A549 treated with AZD9567 at 1 μM for 4 hours (cell line): ENCODE measurements around the gene ADRM1. TPM values are rescaled to one million over a fixed set of nuclear protein-coding genes. Genes with fewer than 3 reads are reported as not detected.

ENCODE experiments used
- total RNA-seq: library from RNA; stranded (reverse); fragments of 200-300 nt; extraction: Qiagen RNA extraction; gene quantifications from 5 replicates; pipeline ENCODE4 v1.2.3, GENCODE V29; 2022; ENCODE audit not compliant: insufficient read depth

Gene ADRM1, protein sequence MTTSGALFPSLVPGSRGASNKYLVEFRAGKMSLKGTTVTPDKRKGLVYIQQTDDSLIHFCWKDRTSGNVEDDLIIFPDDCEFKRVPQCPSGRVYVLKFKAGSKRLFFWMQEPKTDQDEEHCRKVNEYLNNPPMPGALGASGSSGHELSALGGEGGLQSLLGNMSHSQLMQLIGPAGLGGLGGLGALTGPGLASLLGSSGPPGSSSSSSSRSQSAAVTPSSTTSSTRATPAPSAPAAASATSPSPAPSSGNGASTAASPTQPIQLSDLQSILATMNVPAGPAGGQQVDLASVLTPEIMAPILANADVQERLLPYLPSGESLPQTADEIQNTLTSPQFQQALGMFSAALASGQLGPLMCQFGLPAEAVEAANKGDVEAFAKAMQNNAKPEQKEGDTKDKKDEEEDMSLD
- total RNA-seq: 156 to 196 TPM (median 192 TPM) in 5 replicates

DNA sequence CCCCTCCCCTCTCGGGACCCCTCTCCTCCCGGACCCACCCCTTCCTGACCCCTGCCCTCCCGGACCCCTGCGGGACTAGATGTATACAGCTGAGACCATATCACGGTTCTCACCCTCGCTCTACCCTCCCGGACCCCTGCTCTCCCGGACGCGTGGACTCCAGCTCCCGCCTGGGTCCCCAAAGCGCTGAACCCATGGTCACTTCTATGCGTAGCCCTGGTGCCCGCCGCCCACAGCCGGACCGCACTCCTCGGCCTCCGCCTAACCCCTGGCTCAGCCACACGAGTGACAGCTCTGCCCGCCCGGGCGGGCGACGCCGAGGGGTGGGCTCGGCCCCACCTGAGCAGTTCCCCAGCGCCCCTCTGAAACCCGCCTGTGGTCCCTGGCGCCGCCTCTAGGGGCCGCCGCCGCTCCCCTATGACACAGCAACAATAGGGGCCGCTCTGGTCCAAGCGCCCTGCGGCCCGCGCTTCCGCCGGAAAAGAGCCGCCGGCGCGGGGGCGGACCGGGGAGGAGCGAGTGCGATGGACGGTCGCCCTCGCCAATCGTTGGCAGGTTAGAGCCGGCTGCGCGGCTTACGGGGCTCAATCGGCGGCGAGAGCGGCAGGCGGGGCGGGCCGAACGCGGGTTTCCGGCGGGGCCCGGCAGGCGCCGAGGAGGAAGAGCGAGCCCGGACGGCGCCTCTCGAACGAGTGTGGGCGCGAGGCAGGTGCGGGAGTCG is at the start of gene ADRM1:
Gene ADRM1, plus strand, starts transcription at position 657 of the 721 bp plus-strand sequence. CDS start 572 bp downstream, outside the sequence.

Other genes with a start within 250 kb of the ADRM1 start
- gene TAF4, start 237.1 kb upstream of the ADRM1 start, total RNA-seq: 16.5 to 22.8 TPM (median 18.6 TPM) in 5 replicates
- gene LSM14B, start 180.5 kb upstream of the ADRM1 start, total RNA-seq: 28.1 to 33.0 TPM (median 29.1 TPM) in 5 replicates
- 473 to 589 TPM (median 565 TPM) in 5 replicates for gene PSMA7, start 159.6 kb upstream of the ADRM1 start, total RNA-seq
- 9.6 to 13.5 TPM (median 11.1 TPM) in 5 replicates for gene SS18L1, start 159.2 kb upstream of the ADRM1 start, total RNA-seq
- 20.2 to 41.4 TPM (median 39.6 TPM) in 5 replicates for gene MTG2, start 120.0 kb upstream of the ADRM1 start, total RNA-seq
- 0.05 to 0.06 TPM in 2 of 5 replicates, not detected in the others for gene HRH3, start 82.7 kb upstream of the ADRM1 start, total RNA-seq
- gene OSBPL2, start 64.5 kb upstream of the ADRM1 start, total RNA-seq: 16.8 to 21.9 TPM (median 20.4 TPM) in 5 replicates
- gene LAMA5, start 64.3 kb downstream of the ADRM1 start, total RNA-seq: 190 to 476 TPM (median 435 TPM) in 5 replicates
- gene RPS21, start 84.1 kb downstream of the ADRM1 start, total RNA-seq: 1,967 to 3,050 TPM (median 2,844 TPM) in 5 replicates
- gene CABLES2, start 104.3 kb downstream of the ADRM1 start, total RNA-seq: 3.9 to 5.9 TPM (median 5.5 TPM) in 5 replicates
- 0.45 to 0.74 TPM (median 0.61 TPM) in 4 of 5 replicates, not detected in the other for gene RBBP8NL, start 124.5 kb downstream of the ADRM1 start, total RNA-seq
- 0.67 to 2.3 TPM (median 0.77 TPM) in 5 replicates for gene GATA5, start 173.0 kb downstream of the ADRM1 start, total RNA-seq